ENCODE measurements around the gene PLCE1. TPM values are rescaled to one million over a fixed set of nuclear protein-coding genes. Genes with fewer than 3 reads are reported as not detected.

The PLCE1 gene
- total RNA-seq, 1 donor from 2014 or later: 7.4 TPM

- H3K9me3 Mint-ChIP-seq (ENCODE audit: unreplicated experiment): no peaks in the 10 kb centered on the region
- no peak overlapping the region for H3K27ac Mint-ChIP-seq (ENCODE audit: unreplicated experiment)
- H3K4me1 Mint-ChIP-seq (ENCODE audit: unreplicated experiment): peaks cover 28% of the 10 kb centered on the region
- no peak overlapping the region for H3K4me3 Mint-ChIP-seq (ENCODE audit: unreplicated experiment)
- H3K36me3 Mint-ChIP-seq (ENCODE audit: unreplicated experiment): peaks cover 9% of the 10 kb centered on the region
- no peaks in the 10 kb centered on the region for H3K27me3 Mint-ChIP-seq (ENCODE audit: unreplicated experiment)
- no peak for TF ChIP-seq CTCF (IDR thresholded peaks at IDR 0.05)
- no peak for DNase-seq (ENCODE audit: extremely low spot score, unreplicated experiment)
Observed at GRCh38 chr10:93997546-93997945, 3.8 kb downstream of the PLCE1 start.

GRCh38 chr10:93999401-93999851, 5.7 kb downstream of the PLCE1 start:
- DNase-seq (ENCODE audit: extremely low spot score, unreplicated experiment): no peak
- peaks cover 18% of the 10 kb centered on the region for H3K4me1 Mint-ChIP-seq (ENCODE audit: unreplicated experiment)
- H3K4me3 Mint-ChIP-seq (ENCODE audit: unreplicated experiment): no peak overlapping the region
- peaks cover 9% of the 10 kb centered on the region for H3K36me3 Mint-ChIP-seq (ENCODE audit: unreplicated experiment)
- H3K9me3 Mint-ChIP-seq (ENCODE audit: unreplicated experiment): no peaks in the 10 kb centered on the region
- no peak overlapping the region for H3K27ac Mint-ChIP-seq (ENCODE audit: unreplicated experiment)
- TF ChIP-seq CTCF (IDR thresholded peaks at IDR 0.05): no peak
- no peaks in the 10 kb centered on the region for H3K27me3 Mint-ChIP-seq (ENCODE audit: unreplicated experiment)

GRCh38 chr10:94000638-94001415, 7.1 kb downstream of the PLCE1 start:
- H3K27ac Mint-ChIP-seq (ENCODE audit: unreplicated experiment): no peak overlapping the region
- H3K9me3 Mint-ChIP-seq (ENCODE audit: unreplicated experiment): no peaks in the 10 kb centered on the region
- no peak overlapping the region for H3K4me3 Mint-ChIP-seq (ENCODE audit: unreplicated experiment)
- DNase-seq (ENCODE audit: extremely low spot score, unreplicated experiment): no peak
- no peak for TF ChIP-seq CTCF (IDR thresholded peaks at IDR 0.05)
- no peaks in the 10 kb centered on the region for H3K27me3 Mint-ChIP-seq (ENCODE audit: unreplicated experiment)
- H3K36me3 Mint-ChIP-seq (ENCODE audit: unreplicated experiment): peaks cover 9% of the 10 kb centered on the region
- H3K4me1 Mint-ChIP-seq (ENCODE audit: unreplicated experiment): peaks cover 4% of the 10 kb centered on the region

- H3K4me3 Mint-ChIP-seq (ENCODE audit: unreplicated experiment): no peak overlapping the region
- H3K36me3 Mint-ChIP-seq (ENCODE audit: unreplicated experiment): peaks cover 9% of the 10 kb centered on the region
- DNase-seq (ENCODE audit: extremely low spot score, unreplicated experiment): no peak
- no peak for TF ChIP-seq CTCF (IDR thresholded peaks at IDR 0.05)
- H3K27me3 Mint-ChIP-seq (ENCODE audit: unreplicated experiment): no peaks in the 10 kb centered on the region
- H3K4me1 Mint-ChIP-seq (ENCODE audit: unreplicated experiment): no peaks in the 10 kb centered on the region
- no peaks in the 10 kb centered on the region for H3K9me3 Mint-ChIP-seq (ENCODE audit: unreplicated experiment)
- no peak overlapping the region for H3K27ac Mint-ChIP-seq (ENCODE audit: unreplicated experiment)
Observed at GRCh38 chr10:94001416-94001810, 7.7 kb downstream of the PLCE1 start.

GRCh38 chr10:94002156-94002555, 8.4 kb downstream of the PLCE1 start:
- no peak for TF ChIP-seq CTCF (IDR thresholded peaks at IDR 0.05)
- Mint-ChIP-seq H3K4me1 (ENCODE audit: unreplicated experiment) (peaks cover 7% of the 10 kb centered on the region), H3K4me3 (ENCODE audit: unreplicated experiment) (no peak overlapping the region), H3K9me3 (ENCODE audit: unreplicated experiment) (no peaks in the 10 kb centered on the region), H3K27ac (ENCODE audit: unreplicated experiment) (no peak overlapping the region), H3K27me3 (ENCODE audit: unreplicated experiment) (no peaks in the 10 kb centered on the region), H3K36me3 (ENCODE audit: unreplicated experiment) (peaks cover 9% of the 10 kb centered on the region)
- DNase-seq (ENCODE audit: extremely low spot score, unreplicated experiment): no peak

Data from osteocyte (in vitro differentiated cells).